Fibroblast of gingiva (primary cell): ENCODE results near the gene WDR93.

Experiments
- DNase-seq: peaks from one replicate; pipeline ENCODE4 v3.0.0-alpha.2; 2011; ENCODE audit warnings: low read depth

WDR93 gene

GRCh38 chr15:89790661-89791060 is 100.0 kb downstream of the WDR93 start:
- DNase-seq = no peak

- DNase-seq = no peak
Measured at GRCh38 chr15:89792106-89792805, 101.6 kb downstream of the WDR93 start.
